Mucosa of descending colon (tissue), 3 donors: ENCODE results near the gene UBE2E1. TPM values are rescaled to one million over a fixed set of nuclear protein-coding genes. Genes with fewer than 3 reads are reported as not detected.

Experiments
- ATAC-seq: fragments of 200-7000 bp; cut with Tn5 transposase; one replicate; pipeline ENCODE4 v1.9.1; 2020; ENCODE audit warnings: mild to moderate bottlenecking, moderate library complexity
- DNase-seq, 3 donors: peaks; one replicate each; pipeline ENCODE4 v3.0.0-alpha.2; 2020
- H3K36me3 ChIP-seq: fragments of 200-600 bp; one replicate; pipeline ENCODE4 v1.8.0; 2021; ENCODE audit warnings: low read depth, mild to moderate bottlenecking
- H3K4me1 ChIP-seq: fragments of 200-600 bp; one replicate; pipeline ENCODE4 v1.8.0; 2021; ENCODE audit warnings: low read depth, mild to moderate bottlenecking
- H3K4me3 ChIP-seq: fragments of 200-600 bp; one replicate; pipeline ENCODE4 v1.8.0; 2021; ENCODE audit warnings: mild to moderate bottlenecking
- H3K9me3 ChIP-seq: fragments of 200-600 bp; one replicate; pipeline ENCODE4 v1.8.0; 2021; ENCODE audit warnings: mild to moderate bottlenecking
- CTCF ChIP-seq: fragments of 200-600 bp; IDR thresholded peaks from one replicate; pipeline ENCODE4 v1.8.0; 2022; ENCODE audit warnings: antibody characterized with exemption, mild to moderate bottlenecking
- intact Hi-C, 2 donors: fragments of 100-400 bp; cut with DNase I in 1 of 2; cut with micrococcal nuclease in 1 of 2; formaldehyde crosslinking; loops; one replicate each; pipeline versions ENCODE4 v1.11.0 to v1.11.1; 2022; cut with DNase I, micrococcal nuclease
- total RNA-seq, 3 donors: library from RNA; stranded (reverse); fragmentation: NEBNext Ultra II Directional in 2 of 3; extraction: Animal tissue kit (Norgen Biotek cat#: 25700) in 2 of 3; gene quantifications; one replicate each; pipeline versions ENCODE4 v1.2.1 to v1.2.4, GENCODE V29; 2021 to 2023
- donor health status: DM: no; HTN: no; CAD: no; lungs with moderate emphysema.
- donor health status: DM: no; HTN: no; CAD: no.
- donor health status: DM: no; HTN: yes; CAD: no.

UBE2E1 gene
- total RNA-seq, 3 donors from 2014 or later: 84.7 to 111 (median 86.8) TPM

DNA sequence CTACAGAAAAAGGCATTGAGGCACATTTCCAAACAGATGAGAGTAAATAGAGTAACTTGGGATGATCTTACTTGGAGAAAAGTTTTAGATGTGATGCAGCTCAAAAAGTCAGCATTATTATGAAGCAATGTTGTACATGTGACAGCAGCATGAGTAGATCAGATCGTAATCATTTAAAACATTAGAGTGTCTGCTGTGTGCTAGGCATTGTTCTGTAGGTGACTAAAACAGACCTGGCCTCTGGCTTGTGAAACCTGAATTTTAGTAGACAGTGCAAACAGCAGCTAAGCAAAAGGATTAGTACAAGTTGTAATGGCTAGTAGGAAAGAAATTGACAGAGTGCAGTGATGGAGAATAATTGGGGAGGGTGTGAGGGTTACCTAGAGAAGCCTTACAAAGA, 15.1 kb downstream of the UBE2E1 start:
- intact Hi-C loops: no loop called here
- H3K36me3 ChIP-seq: no peaks in the 10 kb centered on the region
- ATAC-seq: no peak

DNA sequence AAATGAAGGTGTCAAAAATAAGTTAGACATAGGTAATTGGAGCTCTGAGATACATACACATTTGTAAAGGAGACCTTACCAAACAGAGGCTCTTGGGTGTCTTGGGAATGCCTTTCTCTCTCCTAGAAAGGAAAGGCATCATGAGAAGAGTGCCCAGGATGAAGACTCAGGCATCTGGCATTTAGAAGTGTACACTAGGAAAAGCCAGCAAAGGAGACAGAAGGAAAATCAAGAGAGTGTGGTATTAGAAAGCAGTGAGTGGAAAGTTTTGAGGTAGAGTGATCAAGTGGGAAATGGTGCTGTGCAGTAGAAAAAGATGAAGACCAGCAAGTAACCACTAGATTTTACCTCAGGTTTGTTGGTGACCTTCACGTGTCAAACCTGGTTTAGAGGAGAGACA, 16.1 kb downstream of the UBE2E1 start:
- Histone ChIP-seq H3K9me3 (no peaks in the 10 kb centered on the region), H3K36me3 (no peaks in the 10 kb centered on the region), H3K4me3 (no peak overlapping the region), H3K4me1 (peaks cover 13% of the 10 kb centered on the region)
- no peak for DNase-seq
- intact Hi-C loops: no loop called here
- no peak for ATAC-seq
- TF ChIP-seq CTCF: no peak

More for the DNA sequence above, 15.1 kb downstream of the UBE2E1 start:
- TF ChIP-seq CTCF: no peak
- Histone ChIP-seq H3K9me3 (no peaks in the 10 kb centered on the region), H3K4me1 (peaks cover 13% of the 10 kb centered on the region), H3K4me3 (no peak overlapping the region)
- DNase-seq: no peak

DNA sequence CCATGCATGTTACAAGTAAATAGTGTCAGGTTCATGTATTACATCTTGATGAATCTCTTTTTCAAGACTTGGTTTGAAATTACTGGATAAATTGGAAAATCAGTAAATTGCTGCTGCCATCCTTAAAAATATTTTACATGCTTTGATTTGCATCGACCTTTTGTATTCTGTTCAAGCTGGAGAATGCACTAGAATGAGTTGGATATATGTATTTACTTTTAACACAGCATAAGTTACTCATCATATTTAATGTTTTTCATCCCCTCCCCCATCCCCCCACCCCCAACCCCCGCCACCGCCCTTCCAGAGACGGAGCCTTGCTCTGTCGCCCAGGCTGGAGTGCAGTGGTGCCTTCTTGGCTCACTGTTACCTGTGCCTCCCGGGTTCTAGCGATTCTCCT, 16.8 kb downstream of the UBE2E1 start:
- no peak overlapping the region for H3K4me3 ChIP-seq
- no peak for TF ChIP-seq CTCF
- no peak for DNase-seq
- H3K4me1 ChIP-seq: peaks cover 13% of the 10 kb centered on the region
- ATAC-seq: no peak
- no peaks in the 10 kb centered on the region for H3K36me3 ChIP-seq
- no peaks in the 10 kb centered on the region for H3K9me3 ChIP-seq
- intact Hi-C loops: no loop called here

DNA sequence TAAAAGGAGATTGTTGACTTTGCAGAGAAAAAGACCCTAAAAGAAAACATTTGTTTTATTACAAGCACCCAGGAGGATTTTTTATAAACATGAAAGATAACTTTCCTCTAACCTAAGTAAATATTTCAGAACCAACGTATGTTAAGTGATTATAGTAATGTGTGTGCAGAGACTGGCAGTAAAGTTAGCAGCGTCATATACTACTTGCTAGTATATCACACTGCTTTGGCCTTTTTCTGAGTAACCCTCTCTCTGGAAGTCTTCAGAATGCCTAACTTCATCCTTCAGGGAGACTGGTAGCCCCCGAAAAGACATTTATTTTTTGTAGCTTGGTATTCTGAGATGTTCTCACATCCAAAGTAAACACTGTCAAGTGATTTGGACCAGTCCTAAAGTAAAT, 17.9 kb downstream of the UBE2E1 start:
- no peak for ATAC-seq
- Histone ChIP-seq H3K9me3 (no peaks in the 10 kb centered on the region), H3K4me1 (peaks cover 13% of the 10 kb centered on the region), H3K36me3 (no peaks in the 10 kb centered on the region), H3K4me3 (no peak overlapping the region)
- intact Hi-C loops: no loop called here
- no peak for TF ChIP-seq CTCF
- no peak for DNase-seq

DNA sequence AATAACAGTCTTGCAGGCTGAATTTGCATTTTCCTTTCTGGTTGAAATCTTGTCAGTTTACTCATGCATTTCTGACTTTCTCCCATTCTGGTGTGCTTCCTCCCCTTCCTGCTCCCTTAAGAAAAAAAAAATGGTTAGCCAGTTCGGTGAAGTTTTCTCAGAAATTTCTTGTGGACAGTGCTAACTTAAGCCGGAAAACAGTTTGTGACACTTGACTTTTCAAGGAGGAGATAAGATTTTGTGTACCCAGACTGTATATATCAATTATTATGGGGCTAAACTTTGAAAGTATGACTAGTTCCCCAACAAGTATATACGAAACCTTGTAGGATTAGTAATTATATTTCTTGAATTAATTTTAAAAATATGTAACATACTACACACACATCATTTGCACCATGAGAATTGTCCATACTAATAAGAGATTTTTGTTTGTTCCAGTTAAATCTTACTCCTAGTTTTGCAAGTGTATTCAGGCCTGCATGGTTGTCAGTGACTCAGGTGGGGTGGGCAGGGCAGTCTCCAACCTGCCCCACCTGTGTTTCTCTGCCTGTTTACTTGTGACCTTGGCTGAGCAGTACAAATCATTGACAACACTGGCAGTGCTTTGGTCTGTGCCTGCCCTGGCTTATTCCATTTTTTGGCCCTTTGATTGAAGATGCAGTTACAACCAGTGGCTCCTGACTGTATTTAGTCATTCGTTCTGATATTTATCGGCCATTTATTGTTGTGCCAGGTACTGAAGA, 19.1 kb downstream of the UBE2E1 start:
- peak; percentile 84 for ATAC-seq
- Histone ChIP-seq H3K36me3 (no peaks in the 10 kb centered on the region), H3K4me3 (no peak overlapping the region), H3K9me3 (no peaks in the 10 kb centered on the region), H3K4me1 (peaks cover 16% of the 10 kb centered on the region)
- DNase-seq: no peak
- intact Hi-C loops: no loop called here
- no peak for TF ChIP-seq CTCF
